AG08395 (cell line): ENCODE measurements around the gene MEMO1.

Source experiments
- DNase-seq: peaks from one replicate; pipeline ENCODE4 v3.0.0; 2012; ENCODE audit warnings: mixed read lengths, low spot score

The MEMO1 gene

DNA sequence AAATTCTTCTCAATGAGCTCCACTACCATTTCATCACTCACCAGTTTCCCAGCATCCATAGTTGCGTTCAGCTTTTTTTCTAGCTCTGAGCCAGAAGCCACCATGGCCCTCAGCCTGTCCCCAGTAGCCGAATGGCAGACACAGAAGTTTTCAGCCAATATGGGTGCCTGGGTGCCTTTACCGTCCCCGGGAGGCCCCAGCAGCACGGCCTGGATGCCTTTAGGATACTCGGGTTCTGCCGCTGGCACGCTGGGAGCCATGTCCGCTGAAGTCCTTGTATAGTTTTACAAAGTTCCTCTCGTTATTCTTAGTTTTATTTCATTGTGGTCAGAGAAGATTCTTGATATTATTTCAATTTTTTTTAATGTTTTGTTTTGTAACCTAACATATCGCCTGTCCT is 187.2 kb downstream of the MEMO1 start:
- no peak for DNase-seq

DNA sequence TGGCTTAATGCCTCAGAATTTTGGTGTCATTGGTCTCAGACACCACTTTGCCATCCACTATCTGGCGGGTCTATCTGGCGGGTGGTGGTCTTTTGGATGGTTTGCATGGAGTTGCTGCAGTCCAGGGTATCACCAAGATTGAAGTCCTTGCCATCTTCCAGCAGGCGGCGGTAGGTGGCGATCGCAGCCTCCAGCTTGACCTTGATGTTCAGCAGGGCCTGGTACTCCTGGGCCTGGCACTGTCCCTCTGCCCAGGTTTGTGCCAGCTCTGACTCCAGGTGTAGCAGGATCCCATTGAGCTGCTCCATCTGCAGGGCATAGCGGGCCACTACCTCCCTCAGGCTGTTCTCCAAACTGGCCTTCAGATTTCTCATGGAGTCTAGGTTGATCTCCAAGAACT is 188.2 kb downstream of the MEMO1 start:
- DNase-seq = no peak
